Panc1 (cell line): ENCODE results near the gene SDF4. TPM values are rescaled to one million over a fixed set of nuclear protein-coding genes. Genes with fewer than 3 reads are reported as not detected.
A peak's percentile ranks its signal among the peaks of the same experiment; 100 is the strongest.

Source experiments
- ATAC-seq: fragments of 200-7000 bp; cut with Tn5 transposase; 2 replicates; pipeline ENCODE4 v1.9.1; 2020; ENCODE audit warnings: mild to moderate bottlenecking, moderate library complexity
- BruUV-seq: library from RNA; stranded (reverse); fragments of 400-500 nt; replicated peaks from 2 replicates; lab custom pipeline; 2021; lab: Mats Ljungman, UMichigan
- CTCF ChIA-PET: fragments of 300-600 bp; sonication (Branson Sonifier 250); formaldehyde crosslinking; loops from one replicate; lab custom pipeline; 2022; ENCODE audit warnings: antibody characterized with exemption; lab: Charles Lee
- POLR2A ChIA-PET: fragments of 300-600 bp; sonication (Branson Sonifier 250); formaldehyde crosslinking; loops from one replicate; lab custom pipeline; 2022; ENCODE audit warnings: antibody characterized with exemption; lab: Charles Lee
- DNase-seq: peaks from one replicate; pipeline ENCODE4 v3.0.0-alpha.2; 2010; ENCODE audit warnings: low read depth, low spot score
- H3K27ac ChIP-seq: 2 replicates; pipeline ENCODE4 v1.5.1; 2011; ENCODE audit warnings: mild to moderate bottlenecking, low read length, inconsistent platforms
- H3K27me3 ChIP-seq: fragments of 200-500 bp; sonication (Bioruptor generic); 2 replicates; pipeline ENCODE4 v1.6.0; 2014; ENCODE audit warnings: low read length, inconsistent platforms; ENCODE audit not compliant: control insufficient read depth, insufficient read depth
- H3K36me3 ChIP-seq: fragments of 200-500 bp; sonication (Bioruptor generic); 2 replicates; pipeline ENCODE4 v1.5.1; 2014; ENCODE audit warnings: inconsistent platforms, mild to moderate bottlenecking, low read length, moderate library complexity; ENCODE audit not compliant: control insufficient read depth, insufficient read depth
- H3K4me1 ChIP-seq: 2 replicates; pipeline ENCODE4 v1.5.1; 2011; ENCODE audit warnings: inconsistent platforms, mild to moderate bottlenecking, low read length, moderate library complexity; ENCODE audit not compliant: control insufficient read depth, insufficient read depth
- H3K4me3 ChIP-seq, 2 experiments: 2 replicates each; pipeline ENCODE4 v1.5.1; 2011 to 2012; ENCODE audit warnings: low read depth in 2 of 2, low read length in 2 of 2, mild to moderate bottlenecking in 2 of 2, inconsistent platforms in 1 of 2, moderate library complexity in 1 of 2
- H3K9me3 ChIP-seq: fragments of 200-500 bp; sonication (Bioruptor generic); 2 replicates; pipeline ENCODE4 v1.5.1; 2014; ENCODE audit warnings: low read depth, mild to moderate bottlenecking, inconsistent platforms, low read length, moderate library complexity; ENCODE audit not compliant: control insufficient read depth, insufficient read depth
- CTCF ChIP-seq: fragments of 450-650 bp; IDR thresholded peaks from 2 replicates; pipeline ENCODE4 v1.5.1; 2017; ENCODE audit warnings: mild to moderate bottlenecking
- POLR2AphosphoS5 ChIP-seq: IDR thresholded peaks from 2 replicates; pipeline ENCODE4 v1.6.1; 2012; ENCODE audit warnings: mild to moderate bottlenecking, low read depth, low read length, moderate library complexity
- REST ChIP-seq, 2 experiments: IDR thresholded peaks; 2 replicates each; pipeline ENCODE4 v1.6.1; 2011 to 2012; ENCODE audit warnings: low read depth in 2 of 2, control low read depth in 1 of 2, low read length in 1 of 2, mild to moderate bottlenecking in 1 of 2, moderate library complexity in 1 of 2; ENCODE audit not compliant: insufficient read depth in 1 of 2
- SIN3A ChIP-seq: IDR thresholded peaks from 2 replicates; pipeline ENCODE4 v1.6.1; 2012; ENCODE audit warnings: low read depth, mild to moderate bottlenecking, low read length, moderate library complexity, borderline replicate concordance; ENCODE audit not compliant: insufficient read depth
- TCF7L2 ChIP-seq: IDR thresholded peaks from 2 replicates; pipeline ENCODE4 v1.6.1; 2011; ENCODE audit warnings: mild to moderate bottlenecking, low read depth, low read length, inconsistent platforms
- in situ Hi-C: cut with HindIII; loops from 2 replicates; pipeline ENCODE4 v1.10.0; 2016; ENCODE audit warnings: low sequenced_read_pairs, low pct_unique_long_range_greater_than_20kb
- intact Hi-C: fragments of 100-400 bp; cut with micrococcal nuclease; formaldehyde crosslinking; loops from one replicate; pipeline ENCODE4 v1.10.0; 2022; ENCODE audit not compliant: unreplicated experiment
- total RNA-seq: library from RNA; stranded (reverse); gene quantifications from one replicate; pipeline ENCODE4 v1.2.1, GENCODE V29; 2021; ENCODE audit not compliant: unreplicated experiment

Gene SDF4
- total RNA-seq, 1 experiment from 2014 or later = 335 TPM

- CTCF ChIA-PET = no interaction called here
- Histone ChIP-seq H3K4me1 (peaks cover 37% of the 10 kb centered on the region), H3K4me3 (peak within 1 kb of the TSS; percentile 89 to 98), H3K9me3 (no peaks in the 10 kb centered on the region), H3K36me3 (peaks cover 8% of the 10 kb centered on the region; the same call in 1 of the 2 replicates), H3K27ac (peak within 1 kb of the TSS; percentile 98), H3K27me3 (no peaks in the 10 kb centered on the region)
- POLR2A ChIA-PET = interaction anchor here (0.6 kb wide), 1 partner anchor 108 kb away, joined by 3 read pairs; no protein-coding TSS in a partner anchor
- ATAC-seq = peak; percentile 28
- TF ChIP-seq TCF7L2 = no peak
- no peak for TF ChIP-seq POLR2AphosphoS5
- TF ChIP-seq REST (IDR thresholded peaks at IDR 0.05; ENCODE audit: insufficient read depth in 1 of 2, low read depth in 2 of 2, low read length in 1 of 2) = no peak
- TF ChIP-seq SIN3A = no peak
- no peak for TF ChIP-seq CTCF
- intact Hi-C loops = loop anchor here (5.0 kb wide), 1 partner anchor 110 kb away; no protein-coding TSS in a partner anchor
- BruUV-seq = no TSS peak
- DNase-seq = no peak
- in situ Hi-C loops = no loop called here
Measured at GRCh38 chr1:1232208-1232795, 501 bp upstream of the SDF4 start, which contains the start of gene B3GALT6. B3GALT6 (plus strand) TSS chr1:1232237; CDS start chr1:1232279, 42 bp downstream.

- TF ChIP-seq POLR2AphosphoS5 (no peak), REST (IDR thresholded peaks at IDR 0.05; ENCODE audit: insufficient read depth in 1 of 2, low read depth in 2 of 2, low read length in 1 of 2) (no peak), TCF7L2 (no peak), SIN3A (no peak), CTCF (no peak)
- CTCF ChIA-PET = interaction anchor here (0.6 to 1.4 kb wide), 2 partner anchors 108 to 286 kb away, joined by 3 to 10 read pairs; no protein-coding TSS in a partner anchor
- H3K4me3 ChIP-seq = peak overlapping the region; percentile 89 to 98
- peak overlapping the region; percentile 98 for H3K27ac ChIP-seq
- DNase-seq = no peak
- peak; percentile 13; the same call in 1 of the 2 replicates for ATAC-seq
- POLR2A ChIA-PET = interaction anchor here (0.6 kb wide), 1 partner anchor 127 kb away, joined by 3 read pairs; no protein-coding TSS in a partner anchor
- BruUV-seq = TSS peak; percentile 92
- H3K36me3 ChIP-seq = peaks cover 8% of the 10 kb centered on the region; the same call in 1 of the 2 replicates
- intact Hi-C loops = loop anchor here (5.0 kb wide), 1 partner anchor 109 kb away; no protein-coding TSS in a partner anchor
- H3K27me3 ChIP-seq = no peaks in the 10 kb centered on the region
- H3K4me1 ChIP-seq = peaks cover 22% of the 10 kb centered on the region
- H3K9me3 ChIP-seq = no peaks in the 10 kb centered on the region
- in situ Hi-C loops = no loop called here
Measured at GRCh38 chr1:1230656-1231399, 973 bp downstream of the SDF4 start.
